Measurements from ENCODE around the gene P2RY2. TPM values are rescaled to one million over a fixed set of nuclear protein-coding genes. Genes with fewer than 3 reads are reported as not detected.

The P2RY2 gene
- total and polyA plus RNA-seq, 5 donors from 2014 or later, result not detected

- Mint-ChIP-seq H3K4me3 (no peak overlapping the region), H3K4me1 (peaks cover 0 to 2% (median 0%) of the 10 kb centered on the region in 4 donors), H3K27ac (peak overlapping the region in 1 of 3 donors; percentile 75), H3K9me3 (peaks cover 0 to 1% (median 0%) of the 10 kb centered on the region in 7 donors), H3K36me3 (no peaks in the 10 kb centered on the region), H3K27me3 (peaks cover 27% of the 10 kb centered on the region)
- no peak overlapping the region for H3K27ac ChIP-seq (ENCODE audit: insufficient read depth, low read length, poor library complexity, severe bottlenecking)
- no peaks in the 10 kb centered on the region for H3K36me3 ChIP-seq (ENCODE audit: control insufficient read depth, insufficient read depth, low read length)
- DNase-seq, result no peak
- no peak overlapping the region for H3K4me3 ChIP-seq (ENCODE audit: low read depth, low read length)
- H3K9me3 ChIP-seq (ENCODE audit: control insufficient read depth in 2 of 2, low read length in 2 of 2), result no peaks in the 10 kb centered on the region
- H3K27me3 ChIP-seq (ENCODE audit: control insufficient read depth, insufficient read depth, low read length), result peaks cover 5% of the 10 kb centered on the region
- ATAC-seq (ENCODE audit: low read depth in 2 of 2), result no peak
- no peaks in the 10 kb centered on the region for H3K4me1 ChIP-seq (ENCODE audit: control insufficient read depth, insufficient read depth, low read length, poor library complexity, severe bottlenecking)
Measured at GRCh38 chr11:73201888-73202780, 15.9 kb upstream of the P2RY2 start.

GRCh38 chr11:73203322-73203721, 14.8 kb upstream of the P2RY2 start:
- Histone ChIP-seq H3K9me3 (ENCODE audit: control insufficient read depth in 2 of 2, low read length in 2 of 2) (no peaks in the 10 kb centered on the region), H3K27me3 (ENCODE audit: control insufficient read depth, insufficient read depth, low read length) (peaks cover 5% of the 10 kb centered on the region), H3K27ac (ENCODE audit: insufficient read depth, low read length, poor library complexity, severe bottlenecking) (no peak overlapping the region), H3K4me1 (ENCODE audit: control insufficient read depth, insufficient read depth, low read length, poor library complexity, severe bottlenecking) (no peaks in the 10 kb centered on the region), H3K4me3 (ENCODE audit: low read depth, low read length) (no peak overlapping the region), H3K36me3 (ENCODE audit: control insufficient read depth, insufficient read depth, low read length) (no peaks in the 10 kb centered on the region)
- ATAC-seq (ENCODE audit: low read depth in 2 of 2) (no peak), DNase-seq (no peak)
- Mint-ChIP-seq H3K27me3 (peaks cover 31% of the 10 kb centered on the region), H3K36me3 (no peaks in the 10 kb centered on the region), H3K4me1 (peaks cover 0 to 2% (median 0%) of the 10 kb centered on the region in 4 donors), H3K9me3 (peaks cover 0 to 3% (median 0%) of the 10 kb centered on the region in 7 donors), H3K4me3 (no peak overlapping the region), H3K27ac (no peak overlapping the region)

- Mint-ChIP-seq H3K27me3 (peaks cover 26% of the 10 kb centered on the region), H3K4me3 (no peak overlapping the region), H3K36me3 (no peaks in the 10 kb centered on the region), H3K27ac (no peak overlapping the region), H3K9me3 (peaks cover 0 to 4% (median 0%) of the 10 kb centered on the region in 7 donors), H3K4me1 (no peaks in the 10 kb centered on the region)
- Histone ChIP-seq H3K9me3 (ENCODE audit: control insufficient read depth in 2 of 2, low read length in 2 of 2) (no peaks in the 10 kb centered on the region), H3K4me1 (ENCODE audit: control insufficient read depth, insufficient read depth, low read length, poor library complexity, severe bottlenecking) (no peaks in the 10 kb centered on the region), H3K36me3 (ENCODE audit: control insufficient read depth, insufficient read depth, low read length) (no peaks in the 10 kb centered on the region), H3K27me3 (ENCODE audit: control insufficient read depth, insufficient read depth, low read length) (peaks cover 5% of the 10 kb centered on the region), H3K27ac (ENCODE audit: insufficient read depth, low read length, poor library complexity, severe bottlenecking) (no peak overlapping the region), H3K4me3 (ENCODE audit: low read depth, low read length) (no peak overlapping the region)
- ATAC-seq (ENCODE audit: low read depth in 2 of 2) (no peak), DNase-seq (no peak)
Measured at GRCh38 chr11:73203790-73204189, 14.3 kb upstream of the P2RY2 start.

GRCh38 chr11:73204711-73205121, 13.4 kb upstream of the P2RY2 start:
- no peaks in the 10 kb centered on the region for H3K36me3 Mint-ChIP-seq
- ATAC-seq (ENCODE audit: low read depth in 2 of 2), result peak in 1 of 2 donors; percentile 28
- Histone ChIP-seq H3K4me1 (ENCODE audit: control insufficient read depth, insufficient read depth, low read length, poor library complexity, severe bottlenecking) (no peaks in the 10 kb centered on the region), H3K27me3 (ENCODE audit: control insufficient read depth, insufficient read depth, low read length) (peaks cover 5% of the 10 kb centered on the region), H3K9me3 (ENCODE audit: control insufficient read depth in 2 of 2, low read length in 2 of 2) (no peaks in the 10 kb centered on the region), H3K27ac (ENCODE audit: insufficient read depth, low read length, poor library complexity, severe bottlenecking) (no peak overlapping the region), H3K36me3 (ENCODE audit: control insufficient read depth, insufficient read depth, low read length) (no peaks in the 10 kb centered on the region), H3K4me3 (ENCODE audit: low read depth, low read length) (no peak overlapping the region)
- H3K9me3 Mint-ChIP-seq, result peaks cover 0 to 4% (median 0%) of the 10 kb centered on the region in 7 donors
- no peak overlapping the region for H3K4me3 Mint-ChIP-seq
- peaks cover 23% of the 10 kb centered on the region for H3K27me3 Mint-ChIP-seq
- no peaks in the 10 kb centered on the region for H3K4me1 Mint-ChIP-seq
- DNase-seq, result no peak
- no peak overlapping the region for H3K27ac Mint-ChIP-seq

GRCh38 chr11:73205661-73206343, 12.3 kb upstream of the P2RY2 start:
- H3K27me3 ChIP-seq (ENCODE audit: control insufficient read depth, insufficient read depth, low read length), result no peaks in the 10 kb centered on the region
- no peaks in the 10 kb centered on the region for H3K4me1 ChIP-seq (ENCODE audit: control insufficient read depth, insufficient read depth, low read length, poor library complexity, severe bottlenecking)
- H3K4me3 ChIP-seq (ENCODE audit: low read depth, low read length), result no peak overlapping the region
- no peak overlapping the region for H3K27ac Mint-ChIP-seq
- peaks cover 0 to 4% (median 0%) of the 10 kb centered on the region in 7 donors for H3K9me3 Mint-ChIP-seq
- H3K27ac ChIP-seq (ENCODE audit: insufficient read depth, low read length, poor library complexity, severe bottlenecking), result no peak overlapping the region
- H3K4me1 Mint-ChIP-seq, result no peaks in the 10 kb centered on the region
- no peak overlapping the region for H3K4me3 Mint-ChIP-seq
- no peaks in the 10 kb centered on the region for H3K36me3 ChIP-seq (ENCODE audit: control insufficient read depth, insufficient read depth, low read length)
- no peaks in the 10 kb centered on the region for H3K9me3 ChIP-seq (ENCODE audit: control insufficient read depth in 2 of 2, low read length in 2 of 2)
- no peaks in the 10 kb centered on the region for H3K36me3 Mint-ChIP-seq
- peaks cover 13% of the 10 kb centered on the region for H3K27me3 Mint-ChIP-seq
- ATAC-seq (ENCODE audit: low read depth in 2 of 2) (no peak), DNase-seq (no peak)

GRCh38 chr11:73206801-73207200, 11.3 kb upstream of the P2RY2 start:
- Mint-ChIP-seq H3K27me3 (peaks cover 17% of the 10 kb centered on the region), H3K9me3 (peaks cover 0 to 4% (median 0%) of the 10 kb centered on the region in 7 donors), H3K4me3 (no peak overlapping the region), H3K36me3 (no peaks in the 10 kb centered on the region), H3K4me1 (no peaks in the 10 kb centered on the region), H3K27ac (no peak overlapping the region)
- no peak for DNase-seq
- Histone ChIP-seq H3K27ac (ENCODE audit: insufficient read depth, low read length, poor library complexity, severe bottlenecking) (no peak overlapping the region), H3K36me3 (ENCODE audit: control insufficient read depth, insufficient read depth, low read length) (no peaks in the 10 kb centered on the region), H3K4me1 (ENCODE audit: control insufficient read depth, insufficient read depth, low read length, poor library complexity, severe bottlenecking) (no peaks in the 10 kb centered on the region), H3K9me3 (ENCODE audit: control insufficient read depth in 2 of 2, low read length in 2 of 2) (no peaks in the 10 kb centered on the region), H3K27me3 (ENCODE audit: control insufficient read depth, insufficient read depth, low read length) (no peaks in the 10 kb centered on the region), H3K4me3 (ENCODE audit: low read depth, low read length) (no peak overlapping the region)
- no peak for ATAC-seq (ENCODE audit: low read depth in 2 of 2)

GRCh38 chr11:73209892-73210291, 8.2 kb upstream of the P2RY2 start:
- Histone ChIP-seq H3K9me3 (ENCODE audit: control insufficient read depth in 2 of 2, low read length in 2 of 2) (no peaks in the 10 kb centered on the region), H3K27me3 (ENCODE audit: control insufficient read depth, insufficient read depth, low read length) (no peaks in the 10 kb centered on the region), H3K4me3 (ENCODE audit: low read depth, low read length) (no peak overlapping the region), H3K27ac (ENCODE audit: insufficient read depth, low read length, poor library complexity, severe bottlenecking) (no peak overlapping the region), H3K36me3 (ENCODE audit: control insufficient read depth, insufficient read depth, low read length) (no peaks in the 10 kb centered on the region), H3K4me1 (ENCODE audit: control insufficient read depth, insufficient read depth, low read length, poor library complexity, severe bottlenecking) (no peaks in the 10 kb centered on the region)
- DNase-seq (no peak), ATAC-seq (ENCODE audit: low read depth in 2 of 2) (no peak)
- Mint-ChIP-seq H3K27me3 (peaks cover 27% of the 10 kb centered on the region), H3K36me3 (no peaks in the 10 kb centered on the region), H3K4me3 (no peak overlapping the region), H3K27ac (no peak overlapping the region), H3K9me3 (peaks cover 0 to 4% (median 0%) of the 10 kb centered on the region in 7 donors), H3K4me1 (no peaks in the 10 kb centered on the region)

Measured in CD4-positive, CD25-positive, alpha-beta regulatory T cell (primary cell).